ENCODE data around the gene TSN.
"Not testable (repeated sequence)": the region's sequence is repeated elsewhere in the genome, so short reads cannot be mapped to it uniquely, and the experiment has no call there.

Gene TSN

GRCh38 chr2:121755237-121756111 is at the start of gene TSN:
Gene TSN (plus strand): TSS chr2:121755651. CDS start chr2:121755780, 129 bp downstream.
- peak; percentile 97 for DNase-seq

GRCh38 chr2:121705958-121706357 is 49.5 kb upstream of the TSN start:
- no peak for DNase-seq

GRCh38 chr2:121707344-121707919 is 48.0 kb upstream of the TSN start:
- no peak for DNase-seq

DNA sequence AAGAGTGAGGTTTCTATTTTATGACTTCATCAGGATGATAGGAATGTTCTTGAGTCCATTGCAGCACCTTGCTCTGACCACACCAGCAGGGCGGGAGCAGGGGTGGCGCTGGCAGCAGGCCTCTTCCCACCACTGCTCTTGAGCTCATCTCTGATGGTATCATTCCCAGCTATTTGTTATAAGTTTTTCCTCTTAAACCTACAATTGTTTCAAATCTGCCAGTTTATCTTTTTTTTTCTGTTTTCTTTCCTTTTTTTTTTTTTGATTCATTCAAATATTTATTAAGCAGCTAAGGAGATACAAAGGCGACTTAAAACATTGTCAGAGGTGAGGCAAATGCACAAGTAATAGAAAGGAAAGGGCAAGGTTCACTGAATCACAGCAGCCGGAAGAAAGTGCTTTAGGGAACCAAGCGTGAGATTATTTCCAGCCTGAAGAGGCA is 47.5 kb upstream of the TSN start:
- no peak for DNase-seq

DNA sequence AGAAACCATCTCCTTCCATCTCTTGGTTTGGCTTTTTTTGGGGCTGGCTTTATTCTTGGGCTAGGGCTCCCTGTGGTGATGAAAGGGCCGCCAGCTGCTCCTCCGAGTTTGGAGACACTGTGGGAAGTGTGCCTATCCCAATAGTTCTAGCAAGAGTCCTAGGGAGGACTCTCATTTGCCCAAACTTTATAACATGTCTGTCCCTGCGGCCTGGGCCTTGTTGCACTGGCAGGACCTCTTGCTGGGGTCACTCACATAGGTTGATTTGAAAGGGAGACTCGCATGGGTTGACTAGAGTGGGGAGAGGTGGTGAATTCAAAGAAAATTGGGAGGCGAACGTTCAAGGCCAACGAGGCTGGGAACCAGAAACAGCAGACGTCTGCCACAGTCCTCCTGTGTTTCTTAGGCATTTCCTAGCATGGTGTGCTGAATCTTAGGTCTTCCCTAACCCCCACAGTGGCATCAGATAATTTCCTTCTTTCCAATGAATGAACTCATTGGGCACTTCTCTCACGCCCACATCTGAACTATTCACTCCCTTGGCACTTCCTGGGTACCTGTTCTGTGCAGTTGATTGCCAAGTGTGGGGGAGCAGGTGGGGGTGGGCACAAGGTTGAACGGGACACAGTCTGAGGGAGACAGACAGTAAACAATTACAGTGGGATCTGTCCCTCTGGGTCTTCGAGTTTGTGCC is 45.5 kb upstream of the TSN start:
- no peak for DNase-seq

- DNase-seq = no peak
Observed at GRCh38 chr2:121710470-121711170, 44.8 kb upstream of the TSN start.

DNA sequence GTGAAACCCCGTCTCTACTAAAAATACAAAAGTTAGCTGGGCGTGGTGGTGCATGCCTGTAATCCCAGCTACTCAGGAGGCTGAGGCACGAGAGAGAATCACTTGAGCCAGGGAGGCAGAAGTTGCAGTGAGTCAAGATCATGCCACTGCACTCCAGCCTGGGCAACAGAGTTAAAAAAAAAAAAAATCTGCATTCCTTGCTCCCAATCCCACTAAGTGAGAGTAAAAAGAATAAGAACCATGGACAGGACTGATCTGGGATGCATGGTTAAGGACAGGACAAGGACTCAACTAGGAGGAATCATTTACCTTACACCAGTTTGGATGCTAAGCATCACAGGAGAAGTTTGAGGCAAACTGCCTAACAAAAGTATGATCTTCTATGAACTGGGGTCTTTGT is 44.0 kb upstream of the TSN start:
- not testable (repeated sequence) for DNase-seq

DNA sequence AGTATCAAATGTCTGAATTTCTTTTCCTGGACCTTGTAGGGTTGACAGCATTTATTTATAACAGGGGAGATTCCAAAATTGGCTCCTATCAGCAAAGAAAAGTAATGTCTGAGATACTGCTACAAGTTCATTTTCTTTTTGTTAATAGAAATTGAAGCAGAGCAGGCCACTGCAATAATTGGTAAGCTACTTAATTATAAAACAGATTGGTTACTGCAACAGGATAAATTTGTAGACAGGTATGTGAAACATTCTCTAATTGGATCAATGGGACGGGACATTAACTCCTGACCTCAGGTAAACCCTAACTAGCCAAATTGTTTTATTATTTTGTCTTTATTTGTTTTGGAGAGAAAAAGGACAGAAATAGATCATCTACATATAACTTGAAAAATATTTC is 39.3 kb upstream of the TSN start:
- no peak for DNase-seq

DNA sequence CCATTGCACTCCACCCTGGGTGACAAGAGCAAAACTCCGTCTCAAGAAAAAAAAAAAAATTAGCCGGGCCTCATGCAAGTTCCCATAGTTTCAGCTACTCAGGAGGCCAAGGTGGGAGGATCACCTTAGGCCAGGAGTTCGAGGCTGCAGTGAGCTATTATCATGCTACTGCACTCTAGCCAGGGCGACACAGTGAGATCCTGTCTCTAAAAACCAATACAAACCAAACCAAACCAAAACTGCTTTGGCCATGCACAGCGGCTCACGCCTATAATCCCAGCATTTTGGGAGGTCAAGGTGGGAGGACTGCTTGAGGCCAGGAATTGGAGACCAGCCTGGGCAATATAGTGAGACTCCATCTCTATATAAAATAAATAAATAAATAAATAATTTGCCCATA is 37.9 kb upstream of the TSN start:
- DNase-seq = no peak

DNA sequence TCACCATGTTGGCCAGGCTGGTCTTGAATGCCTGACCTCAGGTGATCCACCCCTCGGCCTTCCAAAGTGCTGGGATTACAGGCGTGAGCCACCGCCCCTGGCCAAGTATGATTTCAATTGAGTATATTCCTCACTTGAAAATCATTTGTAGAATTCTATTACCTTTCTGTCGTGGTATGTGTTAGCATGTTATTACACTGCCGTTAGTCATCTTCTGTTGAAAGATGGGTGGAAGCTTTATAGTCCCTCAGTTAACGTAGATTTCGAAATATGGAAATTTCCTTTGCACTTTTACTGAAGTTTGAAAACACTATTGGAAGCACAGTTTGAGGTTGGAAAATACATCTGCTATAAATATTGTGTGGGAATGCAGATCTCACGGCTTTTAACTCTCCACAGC is 33.5 kb upstream of the TSN start:
- no peak for DNase-seq

- no peak for DNase-seq
Observed at GRCh38 chr2:121722479-121722878, 33.0 kb upstream of the TSN start.

DNA sequence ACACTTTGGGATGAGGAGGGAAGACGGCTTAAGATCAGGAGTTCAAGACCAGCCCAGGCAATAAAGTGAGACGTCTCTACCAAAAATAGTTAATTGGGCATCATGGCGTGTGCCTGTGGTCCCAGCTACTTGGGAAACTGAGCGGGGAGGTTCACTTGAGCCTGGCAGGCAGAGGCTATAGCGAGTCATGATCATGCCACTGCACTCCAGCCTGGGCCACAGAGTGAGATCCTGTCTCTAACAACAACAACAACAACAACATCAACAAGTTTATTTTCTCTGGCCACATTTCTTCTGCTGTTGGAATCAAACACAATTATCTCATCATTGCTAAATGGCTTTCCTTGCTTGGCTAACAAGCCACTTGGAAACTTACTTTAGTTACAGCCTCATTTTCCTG is 32.1 kb upstream of the TSN start:
- DNase-seq = no peak

- DNase-seq = no peak
Observed at GRCh38 chr2:121727332-121727731, 28.1 kb upstream of the TSN start.

DNA sequence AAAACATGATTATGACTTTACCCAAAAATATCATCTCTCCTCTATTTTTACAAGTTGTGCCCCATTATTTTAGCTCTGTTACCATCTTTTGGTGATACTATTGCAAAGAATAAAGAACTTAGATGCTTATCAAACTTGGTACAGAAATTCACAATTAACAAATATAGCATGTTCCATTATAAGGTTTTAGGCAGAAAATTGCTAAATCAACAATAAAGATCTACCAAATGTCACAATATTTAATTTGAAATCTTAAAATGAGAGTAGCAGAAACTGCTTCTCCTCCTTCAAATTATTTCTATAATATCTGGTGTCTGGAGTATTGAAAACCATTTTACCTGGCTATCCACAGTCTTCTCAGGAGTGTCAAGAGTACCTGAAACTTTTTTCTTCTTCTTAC is 27.5 kb upstream of the TSN start:
- no peak for DNase-seq

DNA sequence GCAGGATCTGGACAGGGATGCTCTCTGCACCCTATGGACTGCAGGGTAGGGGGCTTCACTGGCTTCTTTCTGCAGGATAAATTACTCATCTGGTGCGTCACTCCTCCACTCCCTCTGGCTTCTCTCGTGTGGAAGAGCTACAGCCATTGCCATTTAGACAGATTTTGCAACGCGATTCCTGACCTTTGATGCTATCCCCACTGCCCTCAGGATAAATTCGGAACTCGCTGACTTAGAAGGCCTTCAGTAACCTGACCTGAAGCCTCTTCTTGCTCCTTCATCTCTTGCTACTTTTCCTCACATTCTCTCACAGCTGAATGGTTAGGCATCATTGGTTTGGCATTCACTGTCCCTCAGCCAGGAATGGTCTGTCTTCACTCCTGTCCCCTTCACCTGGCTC is 24.1 kb upstream of the TSN start:
- DNase-seq = no peak

GRCh38 chr2:121734544-121734943 is 20.9 kb upstream of the TSN start:
- DNase-seq = not testable (repeated sequence)

DNA sequence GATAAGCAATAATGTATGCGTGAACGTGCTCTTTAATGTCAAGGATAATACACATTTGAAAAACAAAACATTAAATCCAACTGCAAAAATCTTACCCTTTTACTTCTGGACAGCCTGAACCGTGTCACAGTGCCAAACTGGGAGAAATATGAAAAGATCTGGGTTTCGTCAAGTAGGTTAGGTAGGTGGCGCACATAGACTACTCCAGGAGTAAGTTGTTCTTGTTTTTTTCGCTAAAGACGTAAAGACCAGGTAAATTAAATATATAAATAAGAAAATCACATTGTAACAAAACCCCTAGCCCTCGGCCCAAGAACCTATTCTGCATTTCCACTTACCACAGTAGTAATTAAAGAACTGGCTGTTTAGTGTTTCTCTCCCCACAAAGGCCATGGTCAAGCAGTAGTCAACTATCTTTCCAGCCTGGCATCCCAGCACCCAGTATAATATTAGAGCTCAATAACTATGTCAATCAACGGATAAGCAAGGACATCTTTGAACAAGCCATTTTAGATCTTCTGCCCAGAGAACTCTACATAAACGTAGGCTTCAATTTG is 19.9 kb upstream of the TSN start:
- peak; percentile 29 for DNase-seq

DNA sequence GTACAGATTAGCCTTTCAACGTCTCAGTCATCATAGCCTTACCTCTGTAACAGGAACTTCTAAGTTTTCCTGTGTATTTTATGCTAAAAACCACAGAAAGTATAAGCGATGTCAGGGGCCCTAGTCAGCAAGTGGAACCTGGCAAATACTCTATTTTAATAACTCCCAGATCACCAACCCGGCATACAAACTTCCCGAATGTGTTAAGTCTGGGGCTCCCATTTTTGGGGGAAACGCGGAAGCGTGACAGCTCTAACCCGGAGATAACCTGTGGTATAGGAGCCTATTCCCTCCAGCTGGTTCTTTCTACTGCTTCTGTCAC is 19.4 kb upstream of the TSN start:
- DNase-seq = no peak

DNA sequence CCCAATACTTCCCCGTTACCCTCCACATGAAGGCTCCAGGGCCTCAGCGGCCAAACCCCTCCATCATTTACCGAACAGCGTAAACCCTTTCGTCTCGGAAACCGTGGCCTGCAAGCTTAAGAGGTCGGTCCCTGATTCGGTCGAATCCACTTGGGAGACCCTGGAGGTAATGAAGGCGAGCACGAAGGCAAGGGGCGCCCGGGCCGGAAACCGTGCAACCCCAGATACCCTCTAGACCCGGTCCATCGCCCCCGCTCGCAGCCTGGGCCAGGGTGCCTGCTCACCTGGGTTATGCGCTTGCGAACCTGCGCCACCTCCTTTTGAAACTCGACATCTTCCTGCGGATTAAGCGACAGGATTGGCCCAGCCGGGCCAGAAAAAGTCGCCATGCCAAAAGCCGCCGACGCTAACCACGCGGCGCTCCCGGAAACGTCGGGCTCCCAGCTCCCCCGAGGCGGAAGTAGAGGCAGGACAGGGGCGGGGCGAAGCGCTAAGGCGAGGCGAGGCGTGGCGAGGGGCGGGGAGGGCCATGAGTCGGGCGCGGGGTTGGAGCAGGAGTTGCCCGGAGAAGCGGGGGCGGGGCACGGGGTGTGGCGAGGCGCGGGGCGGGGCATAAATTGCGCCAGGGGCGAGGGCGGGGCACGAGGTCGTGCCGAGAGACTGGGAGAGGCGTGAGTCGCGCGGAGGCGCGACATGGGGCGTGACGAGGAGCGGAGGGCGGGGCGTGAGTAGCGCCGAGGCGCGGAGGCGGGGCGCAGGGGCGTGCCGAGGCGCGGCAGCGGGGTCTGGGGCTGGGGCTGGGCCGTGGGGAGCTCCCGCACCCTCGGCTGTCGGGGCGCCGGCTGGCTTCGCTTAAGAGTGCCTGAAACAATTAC is 18.8 kb upstream of the TSN start, which contains the start of gene NIFK:
Gene NIFK, minus strand, starts transcription at position 414 of the 875 bp plus-strand sequence. Its CDS starts 25 bp downstream, at position 389.
- DNase-seq = peak; percentile 100

DNA sequence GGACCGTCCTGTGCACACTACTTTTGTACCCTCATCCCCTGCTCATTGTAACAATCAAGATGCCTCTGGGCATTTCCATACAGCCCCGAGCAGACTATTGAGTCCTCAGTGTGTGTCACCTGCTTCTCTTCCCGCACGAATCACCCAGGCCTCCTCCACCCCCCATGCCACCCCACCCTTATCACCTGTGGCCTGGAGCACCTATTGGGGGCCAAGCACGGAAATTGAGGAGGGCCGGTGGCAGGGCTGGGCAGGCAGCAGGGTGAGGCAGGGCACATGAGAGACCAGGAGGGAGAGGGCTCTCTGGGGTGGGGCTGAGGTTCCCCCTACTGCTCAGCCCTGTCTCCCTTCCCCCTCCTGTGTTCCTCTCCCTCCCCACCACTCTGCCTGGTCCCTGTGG is 14.5 kb upstream of the TSN start:
- no peak for DNase-seq

GRCh38 chr2:121741450-121741849 is 14.0 kb upstream of the TSN start:
- DNase-seq = no peak

DNA sequence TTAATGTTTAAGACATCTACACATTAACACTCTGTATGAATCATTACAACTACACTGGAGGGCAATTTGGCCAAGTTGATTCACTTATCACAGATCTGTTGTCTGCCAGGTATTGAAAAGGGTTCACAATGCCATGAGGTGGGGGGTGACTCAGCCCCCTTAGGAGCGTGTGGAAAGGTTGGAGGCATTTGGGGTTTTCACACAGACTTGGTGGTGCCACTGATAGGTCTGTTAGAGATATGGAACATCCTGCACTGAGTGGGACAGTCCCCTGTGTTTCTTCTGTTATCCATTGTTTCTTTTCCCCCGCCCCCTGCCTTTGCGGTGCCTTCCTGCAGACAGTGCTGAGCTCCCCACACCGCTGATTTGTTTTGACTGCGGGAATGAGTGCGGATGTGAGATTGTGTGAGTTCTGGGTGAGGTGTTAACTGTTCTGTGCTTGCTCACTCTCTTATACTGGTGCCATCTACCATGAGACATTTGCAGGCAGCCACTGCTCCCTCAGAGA is 9.3 kb upstream of the TSN start:
- DNase-seq = peak; percentile 25
